ENCODE measurements around the gene ST6GALNAC3. TPM values are rescaled to one million over a fixed set of nuclear protein-coding genes. Genes with fewer than 3 reads are reported as not detected.

The ST6GALNAC3 gene
- total RNA-seq, 1 donor from 2014 or later, result 62.3 TPM

GRCh38 chr1:76186554-76187170 is 112.1 kb downstream of the ST6GALNAC3 start:
- Mint-ChIP-seq H3K27me3 (ENCODE audit: low read depth) (no peaks in the 10 kb centered on the region), H3K4me3 (no peak overlapping the region), H3K9me3 (no peaks in the 10 kb centered on the region), H3K4me1 (peaks cover 8% of the 10 kb centered on the region), H3K36me3 (peaks cover 9% of the 10 kb centered on the region), H3K27ac (no peak overlapping the region)
- TF ChIP-seq, protein P1, sequence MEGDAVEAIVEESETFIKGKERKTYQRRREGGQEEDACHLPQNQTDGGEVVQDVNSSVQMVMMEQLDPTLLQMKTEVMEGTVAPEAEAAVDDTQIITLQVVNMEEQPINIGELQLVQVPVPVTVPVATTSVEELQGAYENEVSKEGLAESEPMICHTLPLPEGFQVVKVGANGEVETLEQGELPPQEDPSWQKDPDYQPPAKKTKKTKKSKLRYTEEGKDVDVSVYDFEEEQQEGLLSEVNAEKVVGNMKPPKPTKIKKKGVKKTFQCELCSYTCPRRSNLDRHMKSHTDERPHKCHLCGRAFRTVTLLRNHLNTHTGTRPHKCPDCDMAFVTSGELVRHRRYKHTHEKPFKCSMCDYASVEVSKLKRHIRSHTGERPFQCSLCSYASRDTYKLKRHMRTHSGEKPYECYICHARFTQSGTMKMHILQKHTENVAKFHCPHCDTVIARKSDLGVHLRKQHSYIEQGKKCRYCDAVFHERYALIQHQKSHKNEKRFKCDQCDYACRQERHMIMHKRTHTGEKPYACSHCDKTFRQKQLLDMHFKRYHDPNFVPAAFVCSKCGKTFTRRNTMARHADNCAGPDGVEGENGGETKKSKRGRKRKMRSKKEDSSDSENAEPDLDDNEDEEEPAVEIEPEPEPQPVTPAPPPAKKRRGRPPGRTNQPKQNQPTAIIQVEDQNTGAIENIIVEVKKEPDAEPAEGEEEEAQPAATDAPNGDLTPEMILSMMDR (IDR thresholded peaks at IDR 0.05; ENCODE audit: unreplicated experiment), result no peak
- DNase-seq (ENCODE audit: low spot score in 2 of 2, unreplicated experiment in 2 of 2), result no peak

DNA sequence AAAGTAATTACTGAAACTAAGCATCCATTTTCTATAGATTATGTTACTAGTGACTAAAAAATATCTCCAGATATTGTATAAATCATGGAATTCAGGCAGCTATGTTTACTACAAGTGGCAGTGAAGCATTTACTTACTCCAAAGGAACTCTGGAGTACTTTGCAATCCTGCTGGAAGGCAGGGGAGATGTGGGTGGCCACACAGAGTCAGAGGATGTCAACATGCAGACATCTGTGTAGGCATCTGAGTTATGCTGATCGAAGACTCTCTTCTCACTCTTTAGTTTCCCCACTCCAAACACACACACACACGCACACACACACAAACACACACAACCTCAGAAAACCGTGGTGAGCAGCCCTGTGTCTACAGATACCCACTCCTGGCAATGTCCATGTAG is 112.9 kb downstream of the ST6GALNAC3 start:
- Mint-ChIP-seq H3K27ac (no peak overlapping the region), H3K4me3 (no peak overlapping the region), H3K36me3 (peaks cover 9% of the 10 kb centered on the region), H3K9me3 (no peaks in the 10 kb centered on the region), H3K4me1 (peaks cover 12% of the 10 kb centered on the region), H3K27me3 (ENCODE audit: low read depth) (no peaks in the 10 kb centered on the region)
- DNase-seq (ENCODE audit: low spot score in 2 of 2, unreplicated experiment in 2 of 2), result no peak
- TF ChIP-seq, protein P1 (IDR thresholded peaks at IDR 0.05; ENCODE audit: unreplicated experiment), result no peak

- DNase-seq (ENCODE audit: low spot score in 2 of 2, unreplicated experiment in 2 of 2), result no peak
- Mint-ChIP-seq H3K27ac (no peak overlapping the region), H3K4me1 (peaks cover 15% of the 10 kb centered on the region), H3K36me3 (peaks cover 9% of the 10 kb centered on the region), H3K4me3 (no peak overlapping the region), H3K9me3 (no peaks in the 10 kb centered on the region), H3K27me3 (ENCODE audit: low read depth) (no peaks in the 10 kb centered on the region)
- TF ChIP-seq, protein P1 (IDR thresholded peaks at IDR 0.05; ENCODE audit: unreplicated experiment), result no peak
These were observed 114.8 kb downstream of the ST6GALNAC3 start for GRCh38 chr1:76189310-76189709.

DNA sequence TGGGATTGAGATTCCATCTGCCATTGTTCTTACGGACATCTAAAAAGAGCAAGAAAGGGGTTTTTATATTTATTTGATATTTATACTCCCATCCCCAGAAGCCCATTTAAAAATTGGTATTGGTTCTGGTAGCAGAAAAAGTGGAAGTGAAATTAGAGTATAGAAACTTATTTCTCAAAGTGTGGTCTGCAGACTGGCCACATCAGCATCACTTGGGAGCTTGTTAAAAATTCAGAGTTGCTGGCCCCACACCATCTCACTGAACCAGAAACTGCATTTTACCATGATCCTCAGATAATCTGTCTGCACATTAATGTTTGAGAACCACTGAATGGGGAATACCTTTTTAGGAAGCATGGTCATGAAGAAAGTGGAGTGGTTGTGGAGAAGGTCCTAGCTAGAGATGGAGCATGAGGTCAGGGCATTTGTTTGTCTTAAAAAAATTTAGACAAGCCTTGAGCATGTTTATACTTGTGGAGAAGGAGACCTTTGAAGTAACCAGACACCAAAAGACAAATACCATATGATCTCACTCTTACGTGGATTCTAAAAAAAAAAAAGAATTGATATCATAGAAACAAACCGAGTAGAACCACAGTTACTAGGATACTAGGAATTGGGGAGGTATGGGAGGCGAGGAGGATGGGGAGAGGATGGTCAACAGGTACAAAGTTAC is 116.3 kb downstream of the ST6GALNAC3 start:
- Mint-ChIP-seq H3K27me3 (ENCODE audit: low read depth) (no peaks in the 10 kb centered on the region), H3K36me3 (peaks cover 2% of the 10 kb centered on the region), H3K27ac (no peak overlapping the region), H3K9me3 (no peaks in the 10 kb centered on the region), H3K4me3 (no peak overlapping the region), H3K4me1 (peaks cover 15% of the 10 kb centered on the region)
- no peak for DNase-seq (ENCODE audit: low spot score in 2 of 2, unreplicated experiment in 2 of 2)
- TF ChIP-seq, protein P1 (IDR thresholded peaks at IDR 0.05; ENCODE audit: unreplicated experiment), result no peak

GRCh38 chr1:76191561-76191960 is 117.0 kb downstream of the ST6GALNAC3 start:
- Mint-ChIP-seq H3K4me3 (no peak overlapping the region), H3K4me1 (peaks cover 14% of the 10 kb centered on the region), H3K27ac (no peak overlapping the region), H3K9me3 (no peaks in the 10 kb centered on the region), H3K27me3 (ENCODE audit: low read depth) (no peaks in the 10 kb centered on the region), H3K36me3 (no peaks in the 10 kb centered on the region)
- TF ChIP-seq, protein P1 (IDR thresholded peaks at IDR 0.05; ENCODE audit: unreplicated experiment), result no peak
- no peak for DNase-seq (ENCODE audit: low spot score in 2 of 2, unreplicated experiment in 2 of 2)

Measured in mesothelial cell of epicardium (in vitro differentiated cells).